ENCODE data around the gene DPP6. TPM values are rescaled to one million over a fixed set of nuclear protein-coding genes. Genes with fewer than 3 reads are reported as not detected.
A peak's percentile ranks its signal among the peaks of the same experiment; 100 is the strongest.

The DPP6 gene
- total and polyA plus RNA-seq, 9 of the 15 experiments (the other 6 are each of a cell fraction or from before 2014, with no cell fraction given), result not detected

DNA sequence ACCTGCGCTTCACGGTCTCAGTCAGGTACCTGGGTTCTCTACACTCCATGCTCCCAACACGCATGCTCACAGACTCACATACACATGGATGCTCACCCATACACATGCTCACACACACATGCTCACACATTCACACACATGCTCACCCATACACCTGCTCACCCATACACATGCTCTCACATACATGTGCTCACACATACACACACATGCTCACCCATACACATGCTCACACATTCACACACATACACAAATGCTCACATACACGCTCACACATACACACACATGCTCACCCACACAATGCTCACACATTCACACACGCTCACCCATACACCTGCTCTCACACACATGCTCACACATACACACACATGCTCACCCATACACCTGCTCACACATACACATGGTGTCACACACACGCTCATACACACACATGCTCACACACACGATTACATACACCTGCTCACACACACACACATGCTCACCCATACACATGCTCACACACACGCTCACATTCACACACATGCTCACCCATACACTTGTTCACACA is 830.8 kb downstream of the DPP6 start (continued):
- no peak for TF ChIP-seq PTRF (tag; IDR thresholded peaks at IDR 0.05)
- no peak for TF ChIP-seq NR2F6 (CRISPR knock-in tag; IDR thresholded peaks at IDR 0.05)
- no peak for TF ChIP-seq FOS (IDR thresholded peaks at IDR 0.05; ENCODE audit: extremely low read depth, insufficient read length)
- TF ChIP-seq OTX1 (CRISPR knock-in tag; IDR thresholded peaks at IDR 0.05), result peak; percentile 56; the same call in 1 of the 2 replicates
- TF ChIP-seq ZNF324 (CRISPR knock-in tag; IDR thresholded peaks at IDR 0.05), result no peak
- TF ChIP-seq, protein P1, sequence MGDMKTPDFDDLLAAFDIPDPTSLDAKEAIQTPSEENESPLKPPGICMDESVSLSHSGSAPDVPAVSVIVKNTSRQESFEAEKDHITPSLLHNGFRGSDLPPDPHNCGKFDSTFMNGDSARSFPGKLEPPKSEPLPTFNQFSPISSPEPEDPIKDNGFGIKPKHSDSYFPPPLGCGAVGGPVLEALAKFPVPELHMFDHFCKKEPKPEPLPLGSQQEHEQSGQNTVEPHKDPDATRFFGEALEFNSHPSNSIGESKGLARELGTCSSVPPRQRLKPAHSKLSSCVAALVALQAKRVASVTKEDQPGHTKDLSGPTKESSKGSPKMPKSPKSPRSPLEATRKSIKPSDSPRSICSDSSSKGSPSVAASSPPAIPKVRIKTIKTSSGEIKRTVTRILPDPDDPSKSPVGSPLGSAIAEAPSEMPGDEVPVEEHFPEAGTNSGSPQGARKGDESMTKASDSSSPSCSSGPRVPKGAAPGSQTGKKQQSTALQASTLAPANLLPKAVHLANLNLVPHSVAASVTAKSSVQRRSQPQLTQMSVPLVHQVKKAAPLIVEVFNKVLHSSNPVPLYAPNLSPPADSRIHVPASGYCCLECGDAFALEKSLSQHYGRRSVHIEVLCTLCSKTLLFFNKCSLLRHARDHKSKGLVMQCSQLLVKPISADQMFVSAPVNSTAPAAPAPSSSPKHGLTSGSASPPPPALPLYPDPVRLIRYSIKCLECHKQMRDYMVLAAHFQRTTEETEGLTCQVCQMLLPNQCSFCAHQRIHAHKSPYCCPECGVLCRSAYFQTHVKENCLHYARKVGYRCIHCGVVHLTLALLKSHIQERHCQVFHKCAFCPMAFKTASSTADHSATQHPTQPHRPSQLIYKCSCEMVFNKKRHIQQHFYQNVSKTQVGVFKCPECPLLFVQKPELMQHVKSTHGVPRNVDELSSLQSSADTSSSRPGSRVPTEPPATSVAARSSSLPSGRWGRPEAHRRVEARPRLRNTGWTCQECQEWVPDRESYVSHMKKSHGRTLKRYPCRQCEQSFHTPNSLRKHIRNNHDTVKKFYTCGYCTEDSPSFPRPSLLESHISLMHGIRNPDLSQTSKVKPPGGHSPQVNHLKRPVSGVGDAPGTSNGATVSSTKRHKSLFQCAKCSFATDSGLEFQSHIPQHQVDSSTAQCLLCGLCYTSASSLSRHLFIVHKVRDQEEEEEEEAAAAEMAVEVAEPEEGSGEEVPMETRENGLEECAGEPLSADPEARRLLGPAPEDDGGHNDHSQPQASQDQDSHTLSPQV (IDR thresholded peaks at IDR 0.05), result no peak
- TF ChIP-seq IFI16 (CRISPR knock-in tag; IDR thresholded peaks at IDR 0.05), result no peak
